ENCODE results near the gene WIPF1.

The WIPF1 gene

GRCh38 chr2:174546519-174547506, 50.8 kb downstream of the WIPF1 start:
- no peaks in the 10 kb centered on the region for H3K4me1 ChIP-seq
- no peaks in the 10 kb centered on the region for H3K9me3 ChIP-seq (ENCODE audit: control insufficient read depth, low read length)
- no peaks in the 10 kb centered on the region for H3K36me3 ChIP-seq (ENCODE audit: control insufficient read depth, insufficient read depth, low read length)
- no peak for TF ChIP-seq CTCF (IDR thresholded peaks at IDR 0.05)
- H3K27ac ChIP-seq: no peak overlapping the region
- no peak overlapping the region for H3K9ac ChIP-seq
- no peaks in the 10 kb centered on the region for H3K27me3 ChIP-seq (ENCODE audit: control insufficient read depth, insufficient read depth, low read length)
- H3K4me2 ChIP-seq (ENCODE audit: low read length): no peak overlapping the region
- no peaks in the 10 kb centered on the region for H3K79me2 ChIP-seq
- H2AFZ ChIP-seq: no peak overlapping the region
- no peak overlapping the region for H3K4me3 ChIP-seq (ENCODE audit: low read depth, low read length)

DNA sequence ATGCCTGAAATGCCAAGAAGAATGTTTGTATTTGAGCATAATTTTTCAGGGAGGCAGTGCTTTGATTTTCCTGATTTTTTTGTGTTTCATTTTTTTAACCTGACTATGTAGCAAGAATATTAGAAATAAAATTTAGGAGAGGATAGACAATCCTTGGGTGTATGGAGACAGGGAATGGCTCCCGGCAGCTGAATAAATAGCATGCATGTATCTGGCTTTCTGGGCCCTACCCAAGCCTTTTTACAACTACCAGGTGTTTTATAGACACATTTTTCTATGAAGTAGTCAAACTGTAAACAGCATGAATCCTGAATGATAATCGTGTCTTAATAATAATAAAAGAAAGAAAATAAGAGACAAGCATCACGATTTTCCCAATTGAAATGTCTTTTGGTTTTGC, 52.4 kb downstream of the WIPF1 start:
- no peaks in the 10 kb centered on the region for H3K36me3 ChIP-seq (ENCODE audit: control insufficient read depth, insufficient read depth, low read length)
- H3K4me1 ChIP-seq: no peaks in the 10 kb centered on the region
- H3K27me3 ChIP-seq (ENCODE audit: control insufficient read depth, insufficient read depth, low read length): no peaks in the 10 kb centered on the region
- H3K4me3 ChIP-seq (ENCODE audit: low read depth, low read length): no peak overlapping the region
- no peak overlapping the region for H2AFZ ChIP-seq
- H3K9me3 ChIP-seq (ENCODE audit: control insufficient read depth, low read length): no peaks in the 10 kb centered on the region
- no peak overlapping the region for H3K27ac ChIP-seq
- TF ChIP-seq CTCF (IDR thresholded peaks at IDR 0.05): no peak
- H3K79me2 ChIP-seq: no peaks in the 10 kb centered on the region
- H3K4me2 ChIP-seq (ENCODE audit: low read length): no peak overlapping the region
- no peak overlapping the region for H3K9ac ChIP-seq

GRCh38 chr2:174544802-174545201, 52.8 kb downstream of the WIPF1 start:
- H3K79me2 ChIP-seq: no peaks in the 10 kb centered on the region
- no peak overlapping the region for H3K4me3 ChIP-seq (ENCODE audit: low read depth, low read length)
- no peaks in the 10 kb centered on the region for H3K4me1 ChIP-seq
- no peak overlapping the region for H2AFZ ChIP-seq
- H3K27ac ChIP-seq: no peak overlapping the region
- H3K27me3 ChIP-seq (ENCODE audit: control insufficient read depth, insufficient read depth, low read length): no peaks in the 10 kb centered on the region
- no peaks in the 10 kb centered on the region for H3K36me3 ChIP-seq (ENCODE audit: control insufficient read depth, insufficient read depth, low read length)
- H3K4me2 ChIP-seq (ENCODE audit: low read length): no peak overlapping the region
- TF ChIP-seq CTCF (IDR thresholded peaks at IDR 0.05): no peak
- H3K9ac ChIP-seq: no peak overlapping the region
- H3K9me3 ChIP-seq (ENCODE audit: control insufficient read depth, low read length): no peaks in the 10 kb centered on the region

GRCh38 chr2:174544156-174544555, 53.4 kb downstream of the WIPF1 start:
- no peak for TF ChIP-seq CTCF (IDR thresholded peaks at IDR 0.05)
- Histone ChIP-seq H3K27ac (no peak overlapping the region), H3K36me3 (ENCODE audit: control insufficient read depth, insufficient read depth, low read length) (no peaks in the 10 kb centered on the region), H3K79me2 (no peaks in the 10 kb centered on the region), H3K4me3 (ENCODE audit: low read depth, low read length) (no peak overlapping the region), H3K27me3 (ENCODE audit: control insufficient read depth, insufficient read depth, low read length) (no peaks in the 10 kb centered on the region), H3K4me2 (ENCODE audit: low read length) (no peak overlapping the region), H3K4me1 (no peaks in the 10 kb centered on the region), H3K9ac (no peak overlapping the region), H2AFZ (no peak overlapping the region), H3K9me3 (ENCODE audit: control insufficient read depth, low read length) (no peaks in the 10 kb centered on the region)

DNA sequence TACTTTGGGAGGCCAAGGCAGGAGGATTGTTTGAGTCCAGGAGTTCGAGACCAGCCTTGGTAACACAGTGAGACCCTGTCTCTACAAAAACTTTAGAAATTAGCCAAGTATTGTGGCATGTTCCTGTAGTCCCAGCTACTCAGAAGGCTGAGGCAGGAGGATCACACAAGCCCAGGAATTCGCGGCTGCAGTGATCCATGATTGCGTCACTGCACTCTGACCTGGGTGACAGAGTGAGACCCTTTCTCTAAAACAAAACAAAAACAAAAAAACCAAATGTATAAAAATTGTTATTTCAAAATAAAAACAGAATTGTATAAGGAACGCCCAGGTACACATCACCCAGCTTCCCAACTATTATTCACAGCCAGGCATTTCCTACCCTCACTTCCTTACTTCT, 56.7 kb downstream of the WIPF1 start:
- TF ChIP-seq CTCF (IDR thresholded peaks at IDR 0.05): no peak
- no peak overlapping the region for H2AFZ ChIP-seq
- H3K4me1 ChIP-seq: no peaks in the 10 kb centered on the region
- H3K9me3 ChIP-seq (ENCODE audit: control insufficient read depth, low read length): no peaks in the 10 kb centered on the region
- H3K4me3 ChIP-seq (ENCODE audit: low read depth, low read length): no peak overlapping the region
- no peaks in the 10 kb centered on the region for H3K36me3 ChIP-seq (ENCODE audit: control insufficient read depth, insufficient read depth, low read length)
- no peak overlapping the region for H3K27ac ChIP-seq
- H3K9ac ChIP-seq: no peak overlapping the region
- H3K27me3 ChIP-seq (ENCODE audit: control insufficient read depth, insufficient read depth, low read length): no peaks in the 10 kb centered on the region
- H3K4me2 ChIP-seq (ENCODE audit: low read length): no peak overlapping the region
- no peaks in the 10 kb centered on the region for H3K79me2 ChIP-seq
